Peyer's patch (tissue), 4 donors: ENCODE data around the gene ZNF425. TPM values are rescaled to one million over a fixed set of nuclear protein-coding genes. Genes with fewer than 3 reads are reported as not detected.

ENCODE experiments used
- DNase-seq, 3 donors: peaks; one replicate each; pipeline ENCODE4 v3.0.0-alpha.2; 2017 to 2019
- H3K27ac ChIP-seq, 4 donors: fragments of 200-600 bp; sonication (generic); one replicate each; pipeline ENCODE4 v1.5.1; 2016 to 2019
- H3K27me3 ChIP-seq, 2 donors: fragments of 200-600 bp; sonication (generic); one replicate each; pipeline ENCODE4 v1.5.1; 2019
- H3K36me3 ChIP-seq, 3 donors: fragments of 200-600 bp; sonication (generic); one replicate each; pipeline ENCODE4 v1.5.1; 2016 to 2019
- H3K4me1 ChIP-seq, 4 donors: fragments of 200-600 bp; sonication (generic); one replicate each; pipeline ENCODE4 v1.5.1; 2016 to 2019
- H3K4me3 ChIP-seq, 4 donors: fragments of 200-600 bp; sonication (generic); 1 replicate in 3 of 4; 2 replicates in 1 of 4; pipeline ENCODE4 v1.5.1; 2016 to 2019; ENCODE audit warnings: mild to moderate bottlenecking in 1 of 4
- H3K9me3 ChIP-seq, 4 donors: fragments of 200-600 bp; sonication (generic); one replicate each; pipeline ENCODE4 v1.5.1; 2016 to 2019; ENCODE audit warnings: mild to moderate bottlenecking in 1 of 4
- POLR2A ChIP-seq, 2 donors: fragments of 450-650 bp; IDR thresholded peaks; one replicate each; pipeline ENCODE4 v1.5.1; 2017; ENCODE audit warnings: antibody characterized with exemption in 2 of 2, mild to moderate bottlenecking in 2 of 2, moderate library complexity in 2 of 2
- total RNA-seq, 4 donors: library from RNA; depleted of rRNA; stranded (reverse); fragments of >200 nt; gene quantifications; one replicate each; pipeline ENCODE4 v1.1.0, GENCODE V29; 2016
- TF ChIP-seq, protein P1 (sequence below), 6 experiments: fragments of 450-650 bp in 4 of 6; fragments of 200-600 bp in 2 of 6; sonication (generic) in 1 of 6; IDR thresholded peaks; one replicate each; pipeline ENCODE4 v1.5.1; 2017 to 2019; ENCODE audit warnings: antibody characterized with exemption in 6 of 6, mild to moderate bottlenecking in 3 of 6, moderate library complexity in 1 of 6

Gene ZNF425
- total RNA-seq, 4 donors from 2014 or later, result 0.88 to 2.5 (median 2.0) TPM

DNA sequence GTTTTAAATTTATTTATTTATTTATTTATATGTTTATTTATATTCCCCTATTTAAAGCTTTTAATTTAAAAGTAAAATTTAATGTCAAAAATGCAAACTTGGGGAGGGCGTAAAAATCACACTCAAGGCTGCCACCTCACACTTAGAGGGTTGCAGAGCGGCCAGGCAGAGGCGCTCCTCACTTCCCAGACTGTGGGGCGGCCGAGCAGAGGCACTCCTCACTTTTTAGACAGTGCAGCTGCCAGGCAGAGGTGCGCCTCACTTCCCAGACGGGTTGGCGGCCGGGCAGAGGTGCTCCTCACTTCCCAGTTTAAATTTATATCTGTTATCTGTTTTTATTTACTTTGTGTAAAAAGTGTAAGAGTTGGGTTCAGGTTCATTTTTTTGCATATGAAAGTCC lies 10.0 kb upstream of the ZNF425 start:
- DNase-seq, result no peak
- TF ChIP-seq, protein P1, sequence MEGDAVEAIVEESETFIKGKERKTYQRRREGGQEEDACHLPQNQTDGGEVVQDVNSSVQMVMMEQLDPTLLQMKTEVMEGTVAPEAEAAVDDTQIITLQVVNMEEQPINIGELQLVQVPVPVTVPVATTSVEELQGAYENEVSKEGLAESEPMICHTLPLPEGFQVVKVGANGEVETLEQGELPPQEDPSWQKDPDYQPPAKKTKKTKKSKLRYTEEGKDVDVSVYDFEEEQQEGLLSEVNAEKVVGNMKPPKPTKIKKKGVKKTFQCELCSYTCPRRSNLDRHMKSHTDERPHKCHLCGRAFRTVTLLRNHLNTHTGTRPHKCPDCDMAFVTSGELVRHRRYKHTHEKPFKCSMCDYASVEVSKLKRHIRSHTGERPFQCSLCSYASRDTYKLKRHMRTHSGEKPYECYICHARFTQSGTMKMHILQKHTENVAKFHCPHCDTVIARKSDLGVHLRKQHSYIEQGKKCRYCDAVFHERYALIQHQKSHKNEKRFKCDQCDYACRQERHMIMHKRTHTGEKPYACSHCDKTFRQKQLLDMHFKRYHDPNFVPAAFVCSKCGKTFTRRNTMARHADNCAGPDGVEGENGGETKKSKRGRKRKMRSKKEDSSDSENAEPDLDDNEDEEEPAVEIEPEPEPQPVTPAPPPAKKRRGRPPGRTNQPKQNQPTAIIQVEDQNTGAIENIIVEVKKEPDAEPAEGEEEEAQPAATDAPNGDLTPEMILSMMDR (IDR thresholded peaks at IDR 0.05), result no peak
- no peak for TF ChIP-seq POLR2A (IDR thresholded peaks at IDR 0.05)
- no peaks in the 10 kb centered on the region for H3K4me1 ChIP-seq
- H3K36me3 ChIP-seq, result peaks cover 0 to 8% (median 0%) of the 10 kb centered on the region in 3 donors
- H3K27ac ChIP-seq, result no peak overlapping the region
- H3K27me3 ChIP-seq, result no peaks in the 10 kb centered on the region
- no peak overlapping the region for H3K4me3 ChIP-seq
- H3K9me3 ChIP-seq, result peaks cover 0 to 4% (median 0%) of the 10 kb centered on the region in 4 donors

DNA sequence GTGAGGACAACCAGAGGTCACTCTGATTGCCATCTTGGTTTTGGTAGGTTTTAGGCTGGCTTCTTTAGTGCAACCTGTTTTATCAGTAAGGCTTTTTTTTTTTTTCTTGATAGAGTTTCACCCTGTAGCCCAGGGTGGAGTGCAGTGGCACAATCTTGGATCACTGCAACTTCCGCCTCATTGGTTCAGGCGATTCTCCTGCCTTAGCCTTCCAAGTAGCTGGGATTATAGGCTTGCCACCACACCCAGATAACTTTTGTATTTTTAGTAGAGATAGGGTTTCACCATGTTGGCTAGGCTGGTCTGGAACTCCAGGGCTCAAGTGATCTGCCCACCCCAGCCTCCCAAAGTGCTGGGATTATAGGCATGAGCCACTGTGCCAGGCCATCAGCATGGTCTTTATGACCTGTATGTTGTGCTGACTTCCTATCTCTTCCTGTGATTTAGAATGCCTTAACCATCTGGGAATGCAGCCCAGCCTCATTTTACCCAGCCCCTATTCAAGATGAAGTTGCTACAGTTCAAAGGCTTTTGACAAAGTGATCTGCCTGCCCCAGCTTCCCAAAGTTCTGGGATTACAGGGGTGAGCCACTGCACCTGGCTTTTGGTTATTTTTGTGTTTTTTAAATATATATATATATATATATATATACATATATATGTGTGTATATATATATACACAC lies 7.0 kb upstream of the ZNF425 start:
- Histone ChIP-seq H3K27me3 (no peaks in the 10 kb centered on the region), H3K4me1 (no peaks in the 10 kb centered on the region), H3K36me3 (peaks cover 0 to 20% (median 0%) of the 10 kb centered on the region in 3 donors), H3K27ac (no peak overlapping the region), H3K9me3 (peaks cover 0 to 9% (median 0%) of the 10 kb centered on the region in 4 donors), H3K4me3 (no peak overlapping the region)
- TF ChIP-seq, protein P1 (IDR thresholded peaks at IDR 0.05), result no peak
- no peak for TF ChIP-seq POLR2A (IDR thresholded peaks at IDR 0.05)
- no peak for DNase-seq

- H3K4me1 ChIP-seq, result peaks cover 0 to 5% (median 0%) of the 10 kb centered on the region in 4 donors
- peaks cover 0 to 20% (median 0%) of the 10 kb centered on the region in 3 donors for H3K36me3 ChIP-seq
- no peak overlapping the region for H3K4me3 ChIP-seq
- no peak for DNase-seq
- no peak for TF ChIP-seq POLR2A (IDR thresholded peaks at IDR 0.05)
- TF ChIP-seq, protein P1 (IDR thresholded peaks at IDR 0.05), result no peak
- H3K9me3 ChIP-seq, result peaks cover 0 to 9% (median 0%) of the 10 kb centered on the region in 4 donors
- H3K27ac ChIP-seq, result no peak overlapping the region
- H3K27me3 ChIP-seq, result no peaks in the 10 kb centered on the region
Observed at GRCh38 chr7:149130572-149131198, 4.6 kb upstream of the ZNF425 start.

GRCh38 chr7:149126662-149127266 lies 640 bp upstream of the ZNF425 start:
- H3K9me3 ChIP-seq, result peaks cover 0 to 9% (median 0%) of the 10 kb centered on the region in 4 donors
- H3K27me3 ChIP-seq, result no peaks in the 10 kb centered on the region
- TF ChIP-seq, protein P1 (IDR thresholded peaks at IDR 0.05), result no peak
- no peak for TF ChIP-seq POLR2A (IDR thresholded peaks at IDR 0.05)
- H3K4me3 ChIP-seq, result peak overlapping the region; percentile 75 to 91 (median 86)
- H3K4me1 ChIP-seq, result peaks cover 0 to 11% (median 3%) of the 10 kb centered on the region in 4 donors
- peak; percentile 62 to 73 (median 72) for DNase-seq
- H3K36me3 ChIP-seq, result peaks cover 0 to 19% (median 0%) of the 10 kb centered on the region in 3 donors
- peak overlapping the region; percentile 84 to 91 (median 87) for H3K27ac ChIP-seq

DNA sequence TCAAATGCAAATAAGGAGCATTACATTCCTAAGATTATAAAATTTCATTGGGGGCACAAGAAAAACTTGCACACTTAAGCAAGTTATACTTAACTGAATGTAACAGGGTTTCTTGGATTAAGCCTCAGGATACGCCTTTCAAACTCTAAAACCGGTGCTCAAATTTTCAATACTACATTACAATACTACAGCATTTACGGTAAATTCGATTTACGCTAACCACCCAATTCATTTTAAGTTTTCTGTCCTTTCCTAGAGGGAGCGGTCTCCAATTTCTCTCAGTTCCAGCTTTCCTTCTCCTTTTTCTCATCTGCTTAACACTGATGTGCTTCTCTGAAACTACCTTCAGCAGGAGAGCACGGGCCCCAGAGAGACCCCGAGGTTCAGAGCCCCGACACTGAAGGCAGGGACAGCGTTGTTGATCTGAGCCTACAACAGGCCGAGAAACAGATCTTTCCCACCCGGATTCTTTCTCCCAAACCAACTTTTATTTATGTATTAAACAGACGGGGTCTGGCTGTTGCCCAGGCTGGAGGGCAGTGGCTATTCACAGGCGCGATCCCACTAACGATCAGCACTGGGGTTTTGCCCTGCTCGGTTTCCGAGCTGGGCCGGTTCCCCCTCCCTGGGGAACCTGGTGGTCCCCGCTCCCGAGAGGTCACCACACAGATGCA lies 798 bp downstream of the ZNF425 start:
- H3K27ac ChIP-seq, result peak overlapping the region; percentile 84 to 91 (median 87)
- H3K4me3 ChIP-seq, result peak overlapping the region; percentile 75 to 91 (median 86)
- H3K4me1 ChIP-seq, result peaks cover 0 to 11% (median 3%) of the 10 kb centered on the region in 4 donors
- H3K27me3 ChIP-seq, result no peaks in the 10 kb centered on the region
- H3K9me3 ChIP-seq, result no peaks in the 10 kb centered on the region
- TF ChIP-seq, protein P1 (IDR thresholded peaks at IDR 0.05), result no peak
- no peak for TF ChIP-seq POLR2A (IDR thresholded peaks at IDR 0.05)
- H3K36me3 ChIP-seq, result peaks cover 0 to 4% (median 0%) of the 10 kb centered on the region in 3 donors
- DNase-seq, result no peak
